Mucosa of descending colon (tissue), 3 donors: Measurements from ENCODE around the gene ATP11B. TPM values are rescaled to one million over a fixed set of nuclear protein-coding genes. Genes with fewer than 3 reads are reported as not detected.

ENCODE experiments used
- ATAC-seq: fragments of 200-7000 bp; cut with Tn5 transposase; one replicate; pipeline ENCODE4 v1.9.1; 2020; ENCODE audit warnings: mild to moderate bottlenecking, moderate library complexity
- DNase-seq, 3 donors: peaks; one replicate each; pipeline ENCODE4 v3.0.0-alpha.2; 2020
- H3K36me3 ChIP-seq: fragments of 200-600 bp; one replicate; pipeline ENCODE4 v1.8.0; 2021; ENCODE audit warnings: low read depth, mild to moderate bottlenecking
- H3K4me1 ChIP-seq: fragments of 200-600 bp; one replicate; pipeline ENCODE4 v1.8.0; 2021; ENCODE audit warnings: low read depth, mild to moderate bottlenecking
- H3K4me3 ChIP-seq: fragments of 200-600 bp; one replicate; pipeline ENCODE4 v1.8.0; 2021; ENCODE audit warnings: mild to moderate bottlenecking
- H3K9me3 ChIP-seq: fragments of 200-600 bp; one replicate; pipeline ENCODE4 v1.8.0; 2021; ENCODE audit warnings: mild to moderate bottlenecking
- intact Hi-C, 2 donors: fragments of 100-400 bp; cut with DNase I in 1 of 2; cut with micrococcal nuclease in 1 of 2; formaldehyde crosslinking; loops; one replicate each; pipeline versions ENCODE4 v1.11.0 to v1.11.1; 2022; cut with DNase I, micrococcal nuclease
- total RNA-seq, 3 donors: library from RNA; stranded (reverse); fragmentation: NEBNext Ultra II Directional in 2 of 3; extraction: Animal tissue kit (Norgen Biotek cat#: 25700) in 2 of 3; gene quantifications; one replicate each; pipeline versions ENCODE4 v1.2.1 to v1.2.4, GENCODE V29; 2021 to 2023
- TF ChIP-seq, protein P1 (sequence below): fragments of 200-600 bp; IDR thresholded peaks from one replicate; pipeline ENCODE4 v1.8.0; 2022; ENCODE audit warnings: antibody characterized with exemption, mild to moderate bottlenecking
- donor health status: DM: no; HTN: no; CAD: no; lungs with moderate emphysema.
- donor health status: DM: no; HTN: no; CAD: no.
- donor health status: DM: no; HTN: yes; CAD: no.

ATP11B gene
- total RNA-seq, 3 donors from 2014 or later, result 100 to 107 (median 102) TPM

DNA sequence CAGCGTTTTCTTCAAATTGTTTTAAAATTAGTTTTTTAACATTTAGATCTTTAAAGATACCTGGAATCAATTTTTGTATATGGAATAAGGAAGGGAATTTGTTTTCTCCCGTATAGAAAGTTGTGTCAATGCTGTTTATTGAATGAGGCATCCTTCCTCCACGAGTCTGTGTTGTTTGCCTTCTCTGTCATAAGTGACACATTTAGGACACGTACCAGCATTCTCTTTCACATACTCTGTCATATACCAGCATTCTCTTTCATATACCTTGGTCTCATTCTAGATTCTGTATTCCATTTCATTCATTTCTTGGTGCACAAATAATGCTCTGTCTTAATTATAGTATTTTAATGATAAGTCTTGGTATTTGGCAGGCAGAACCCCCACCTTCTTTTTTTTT lies 10.3 kb downstream of the ATP11B start:
- TF ChIP-seq, protein P1, sequence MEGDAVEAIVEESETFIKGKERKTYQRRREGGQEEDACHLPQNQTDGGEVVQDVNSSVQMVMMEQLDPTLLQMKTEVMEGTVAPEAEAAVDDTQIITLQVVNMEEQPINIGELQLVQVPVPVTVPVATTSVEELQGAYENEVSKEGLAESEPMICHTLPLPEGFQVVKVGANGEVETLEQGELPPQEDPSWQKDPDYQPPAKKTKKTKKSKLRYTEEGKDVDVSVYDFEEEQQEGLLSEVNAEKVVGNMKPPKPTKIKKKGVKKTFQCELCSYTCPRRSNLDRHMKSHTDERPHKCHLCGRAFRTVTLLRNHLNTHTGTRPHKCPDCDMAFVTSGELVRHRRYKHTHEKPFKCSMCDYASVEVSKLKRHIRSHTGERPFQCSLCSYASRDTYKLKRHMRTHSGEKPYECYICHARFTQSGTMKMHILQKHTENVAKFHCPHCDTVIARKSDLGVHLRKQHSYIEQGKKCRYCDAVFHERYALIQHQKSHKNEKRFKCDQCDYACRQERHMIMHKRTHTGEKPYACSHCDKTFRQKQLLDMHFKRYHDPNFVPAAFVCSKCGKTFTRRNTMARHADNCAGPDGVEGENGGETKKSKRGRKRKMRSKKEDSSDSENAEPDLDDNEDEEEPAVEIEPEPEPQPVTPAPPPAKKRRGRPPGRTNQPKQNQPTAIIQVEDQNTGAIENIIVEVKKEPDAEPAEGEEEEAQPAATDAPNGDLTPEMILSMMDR, result no peak

DNA sequence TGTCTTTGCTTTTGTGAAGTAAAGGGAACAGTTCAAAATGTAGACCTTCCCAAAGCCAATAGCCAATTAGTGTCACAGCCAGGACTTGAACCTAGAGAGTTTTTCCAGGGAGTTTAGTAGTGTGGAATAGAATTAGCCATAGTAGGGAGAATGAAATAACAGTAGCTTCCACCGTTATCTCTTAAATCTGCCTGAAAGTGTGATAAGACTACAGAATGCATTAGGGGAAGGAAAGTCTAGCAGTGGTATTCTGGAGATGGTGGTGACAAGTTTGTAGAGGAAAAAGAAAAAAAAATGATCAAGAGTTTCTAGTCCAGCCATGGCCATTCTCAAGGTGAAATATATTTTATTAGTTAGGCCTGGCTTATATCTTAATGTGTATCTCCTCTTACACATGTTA lies 13.8 kb downstream of the ATP11B start:
- TF ChIP-seq, protein P1, result no peak
- no peaks in the 10 kb centered on the region for H3K9me3 ChIP-seq

More for the DNA sequence above, 10.3 kb downstream of the ATP11B start:
- intact Hi-C loops, result no loop called here
- Histone ChIP-seq H3K36me3 (no peaks in the 10 kb centered on the region), H3K4me3 (no peak overlapping the region), H3K9me3 (no peaks in the 10 kb centered on the region), H3K4me1 (peaks cover 4% of the 10 kb centered on the region)
- ATAC-seq (no peak), DNase-seq (no peak)

DNA sequence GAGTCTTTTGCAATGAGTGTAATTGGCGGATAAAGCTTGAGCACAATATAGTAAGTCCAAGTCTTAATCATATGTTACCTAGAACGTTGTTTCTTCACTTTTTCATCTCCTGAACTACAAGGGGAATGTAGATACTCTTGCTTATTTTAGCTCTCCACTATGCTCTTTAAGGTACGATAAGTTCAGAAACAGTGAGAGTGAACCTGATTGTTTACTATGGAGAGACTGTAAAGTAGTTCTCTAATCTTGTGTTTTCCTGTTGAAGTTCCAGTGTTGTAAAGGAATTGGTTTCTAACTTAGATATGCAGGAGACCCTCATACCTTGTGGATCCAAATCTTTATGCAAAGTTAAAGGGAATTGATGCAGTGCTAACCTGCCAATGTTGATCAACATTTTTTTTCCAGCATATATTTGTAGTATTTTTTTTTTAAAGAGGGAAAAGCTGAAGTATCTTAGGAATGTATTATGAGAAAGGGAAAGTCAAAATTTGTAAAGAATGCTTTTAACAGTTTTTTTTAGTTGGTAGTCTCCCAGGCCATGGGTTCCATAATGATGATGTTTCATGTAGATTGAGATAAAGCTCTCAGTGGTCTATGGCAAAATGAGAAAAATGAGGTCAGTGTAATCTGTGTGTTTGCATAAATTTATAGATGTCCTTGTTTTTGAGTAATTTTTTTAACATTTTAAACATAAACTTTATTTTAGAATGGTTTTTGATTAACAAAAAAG lies 14.9 kb downstream of the ATP11B start:
- TF ChIP-seq, protein P1, result no peak
- DNase-seq (no peak), ATAC-seq (no peak)
- intact Hi-C loops, result no loop called here
- no peaks in the 10 kb centered on the region for H3K9me3 ChIP-seq
- no peaks in the 10 kb centered on the region for H3K36me3 ChIP-seq
- H3K4me1 ChIP-seq, result peaks cover 9% of the 10 kb centered on the region
- H3K4me3 ChIP-seq, result no peak overlapping the region

More for the DNA sequence above, 13.8 kb downstream of the ATP11B start:
- no peak for ATAC-seq
- DNase-seq, result no peak
- no peak overlapping the region for H3K4me3 ChIP-seq
- intact Hi-C loops, result no loop called here
- no peaks in the 10 kb centered on the region for H3K36me3 ChIP-seq
- peaks cover 7% of the 10 kb centered on the region for H3K4me1 ChIP-seq

DNA sequence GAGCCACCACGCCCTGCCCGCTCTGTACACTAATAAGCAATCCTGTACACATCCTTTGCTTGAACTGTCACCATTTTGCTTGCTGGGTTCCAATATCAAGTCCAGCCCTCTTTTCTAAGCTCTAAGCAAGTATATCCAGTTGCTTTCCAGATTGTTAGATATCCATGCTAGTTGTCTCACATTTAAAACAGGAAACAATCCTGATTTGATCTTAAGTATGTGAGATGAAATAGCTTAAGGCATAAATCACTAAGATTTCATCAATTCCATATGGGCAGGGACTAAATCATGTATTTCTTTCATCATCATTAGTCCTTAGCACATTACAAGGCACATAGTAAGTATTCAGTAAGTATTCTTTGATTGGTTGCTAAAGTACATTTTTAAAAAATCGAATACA lies 16.2 kb downstream of the ATP11B start:
- peaks cover 9% of the 10 kb centered on the region for H3K4me1 ChIP-seq
- no peaks in the 10 kb centered on the region for H3K9me3 ChIP-seq
- intact Hi-C loops, result no loop called here
- no peak overlapping the region for H3K4me3 ChIP-seq
- no peak for ATAC-seq
- DNase-seq, result no peak
- TF ChIP-seq, protein P1, result no peak
- no peaks in the 10 kb centered on the region for H3K36me3 ChIP-seq

DNA sequence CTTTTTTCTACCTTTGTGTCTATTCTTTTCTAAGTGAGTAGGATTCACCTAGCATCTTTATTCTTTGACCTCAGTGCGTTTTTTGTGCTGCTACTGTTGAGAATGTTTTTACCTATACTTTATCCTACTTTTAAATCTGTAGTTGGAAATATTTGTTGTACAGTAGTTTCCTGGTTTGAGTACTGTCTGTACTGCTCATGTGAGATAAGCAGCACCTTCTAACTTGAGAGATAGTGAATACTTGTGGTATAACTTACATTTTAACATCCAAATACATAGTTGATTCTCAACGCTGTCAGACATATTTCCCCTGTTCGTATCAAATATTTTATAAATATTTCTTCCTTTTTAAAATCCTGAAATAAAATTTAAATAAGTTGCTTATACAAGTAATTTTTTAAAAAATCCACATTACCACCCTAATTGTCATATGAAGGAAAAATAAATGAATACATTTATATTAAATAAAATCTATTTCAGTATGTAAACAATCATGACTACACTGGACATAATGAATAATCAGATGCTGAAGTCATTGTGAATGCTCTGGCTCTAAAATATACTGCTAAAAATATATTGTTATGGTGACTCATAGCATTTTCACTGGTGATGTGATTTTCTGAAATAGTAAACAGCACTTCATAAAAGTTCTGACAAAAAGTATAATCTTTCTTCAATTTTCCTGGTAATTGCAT lies 17.4 kb downstream of the ATP11B start:
- DNase-seq (no peak), ATAC-seq (no peak)
- Histone ChIP-seq H3K4me3 (no peak overlapping the region), H3K4me1 (peaks cover 14% of the 10 kb centered on the region), H3K36me3 (no peaks in the 10 kb centered on the region), H3K9me3 (no peaks in the 10 kb centered on the region)
- intact Hi-C loops, result no loop called here
- TF ChIP-seq, protein P1, result no peak
